Measurements from ENCODE around the gene H2BK1. TPM values are rescaled to one million over a fixed set of nuclear protein-coding genes. Genes with fewer than 3 reads are reported as not detected.

The H2BK1 gene
- total RNA-seq, 1 experiment from 2014 or later = not detected

GRCh38 chr7:151218170-151218569, 7.9 kb upstream of the H2BK1 start:
- BruUV-seq (replicated peaks) = no TSS peak
- CTCF ChIA-PET = no interaction called here

DNA sequence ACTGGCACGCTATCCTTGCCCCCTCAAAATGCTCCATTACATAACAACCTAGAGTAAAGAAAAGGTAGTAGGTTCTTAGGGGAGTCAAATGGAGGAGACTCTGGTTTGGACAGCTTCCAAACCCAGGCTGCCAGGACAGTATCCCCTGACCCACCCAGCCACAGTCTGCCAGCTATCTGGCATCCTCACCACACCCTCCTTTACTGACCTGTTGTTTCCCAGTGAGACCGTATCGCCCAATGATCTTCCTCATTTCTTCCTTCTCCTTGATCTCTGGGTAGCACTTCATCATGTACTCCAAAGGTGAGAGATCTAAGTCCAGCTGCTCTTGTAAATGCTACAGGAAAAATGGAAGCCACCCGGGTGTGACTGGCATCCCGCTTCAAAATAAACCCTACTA, 5.1 kb upstream of the H2BK1 start:
- Histone ChIP-seq H3K79me2 (ENCODE audit: low read depth) (no peaks in the 10 kb centered on the region), H3K27ac (no peak overlapping the region), H3K27me3 (ENCODE audit: insufficient read depth, low read depth) (no peaks in the 10 kb centered on the region), H3K36me3 (ENCODE audit: low read depth) (peaks cover 34% of the 10 kb centered on the region), H3K4me2 (no peak overlapping the region), H4K20me1 (ENCODE audit: insufficient read depth) (0 out of 2 replicates have a peak, but pooled peaks cover 4% of the 10 kb centered on the region), H3F3A (ENCODE audit: insufficient read depth, low read depth) (peaks cover 21% of the 10 kb centered on the region), H3K4me1 (replicated peaks; ENCODE audit: insufficient read depth) (no peaks in the 10 kb centered on the region), H2AFZ (no peak overlapping the region), H3K9me3 (ENCODE audit: insufficient read depth, low read depth) (no peaks in the 10 kb centered on the region), H3K9me2 (ENCODE audit: insufficient read depth) (no peaks in the 10 kb centered on the region), H3K4me3 (no peak overlapping the region)
- ChIA-PET POLR2A (ENCODE audit: unreplicated experiment) (no interaction called here), CTCF (no interaction called here)
- TF ChIP-seq EZH2 (IDR thresholded peaks at IDR 0.05; ENCODE audit: low read depth) = no peak
- no peak for TF ChIP-seq CTCF (conservative IDR thresholded peaks at IDR 0.05)
- DNase-seq = no peak
- intact Hi-C loops (cut with micrococcal nuclease; ENCODE audit: unreplicated experiment) = no loop called here
- no TSS peak for BruUV-seq (replicated peaks)

More at GRCh38 chr7:151218170-151218569, 7.9 kb upstream of the H2BK1 start:
- Histone ChIP-seq H3K4me3 (no peak overlapping the region), H3K4me2 (no peak overlapping the region), H3F3A (ENCODE audit: insufficient read depth, low read depth) (peaks cover 14% of the 10 kb centered on the region), H3K9me3 (ENCODE audit: insufficient read depth, low read depth) (no peaks in the 10 kb centered on the region), H4K20me1 (ENCODE audit: insufficient read depth) (0 out of 2 replicates have a peak, but pooled peaks cover 4% of the 10 kb centered on the region), H3K27ac (no peak overlapping the region), H3K79me2 (ENCODE audit: low read depth) (no peaks in the 10 kb centered on the region), H2AFZ (no peak overlapping the region), H3K4me1 (replicated peaks; ENCODE audit: insufficient read depth) (no peaks in the 10 kb centered on the region), H3K27me3 (ENCODE audit: insufficient read depth, low read depth) (no peaks in the 10 kb centered on the region), H3K36me3 (ENCODE audit: low read depth) (peaks cover 52% of the 10 kb centered on the region), H3K9me2 (ENCODE audit: insufficient read depth) (no peaks in the 10 kb centered on the region)
- intact Hi-C loops (cut with micrococcal nuclease; ENCODE audit: unreplicated experiment) = no loop called here
- POLR2A ChIA-PET (ENCODE audit: unreplicated experiment) = no interaction called here
- DNase-seq = no peak
- no peak for TF ChIP-seq CTCF (conservative IDR thresholded peaks at IDR 0.05)

- BruUV-seq (replicated peaks) = no TSS peak
These were observed 3.5 kb upstream of the H2BK1 start for GRCh38 chr7:151213826-151214225.

More at GRCh38 chr7:151213826-151214225, 3.5 kb upstream of the H2BK1 start:
- Histone ChIP-seq H2AFZ (no peak overlapping the region), H3K4me3 (no peak overlapping the region), H3K9me3 (ENCODE audit: insufficient read depth, low read depth) (no peaks in the 10 kb centered on the region), H3K36me3 (ENCODE audit: low read depth) (peaks cover 26% of the 10 kb centered on the region), H3K9me2 (ENCODE audit: insufficient read depth) (no peaks in the 10 kb centered on the region), H3K79me2 (ENCODE audit: low read depth) (no peaks in the 10 kb centered on the region), H3K27me3 (ENCODE audit: insufficient read depth, low read depth) (no peaks in the 10 kb centered on the region), H3K4me2 (no peak overlapping the region), H4K20me1 (ENCODE audit: insufficient read depth) (no peaks in the 10 kb centered on the region), H3K4me1 (replicated peaks; ENCODE audit: insufficient read depth) (no peaks in the 10 kb centered on the region), H3K27ac (no peak overlapping the region), H3F3A (ENCODE audit: insufficient read depth, low read depth) (peaks cover 21% of the 10 kb centered on the region)
- DNase-seq = no peak
- ChIA-PET POLR2A (ENCODE audit: unreplicated experiment) (no interaction called here), CTCF (no interaction called here)
- intact Hi-C loops (cut with micrococcal nuclease; ENCODE audit: unreplicated experiment) = no loop called here
- no peak for TF ChIP-seq EZH2 (IDR thresholded peaks at IDR 0.05; ENCODE audit: low read depth)
- TF ChIP-seq CTCF (conservative IDR thresholded peaks at IDR 0.05) = no peak
